Activated CD8-positive, alpha-beta memory T cell treated with anti-CD3 and anti-CD28 coated beads, Interleukin-2, amount 50 U/mL, for 24 hours (primary cell): ENCODE results near the gene CIROP.
"Not testable (repeated sequence)": the region's sequence is repeated elsewhere in the genome, so short reads cannot be mapped to it uniquely, and the experiment has no call there.

ENCODE experiments used
- DNase-seq: peaks from one replicate; pipeline ENCODE4 v3.0.0-alpha.2; 2020; ENCODE audit errors: extremely low read depth

CIROP gene

GRCh38 chr14:23114669-23115038 is 9.9 kb upstream of the CIROP start:
- DNase-seq, result no peak

GRCh38 chr14:23114120-23114458 is 9.3 kb upstream of the CIROP start:
- DNase-seq, result no peak

GRCh38 chr14:23113431-23114119 is 8.8 kb upstream of the CIROP start:
- DNase-seq, result no peak

GRCh38 chr14:23112359-23113178 is 7.8 kb upstream of the CIROP start:
- DNase-seq, result no peak

GRCh38 chr14:23110579-23111365 is 6.0 kb upstream of the CIROP start:
- no peak for DNase-seq

- DNase-seq, result no peak
Measured at GRCh38 chr14:23109769-23110168, 5.0 kb upstream of the CIROP start.

- not testable (repeated sequence) for DNase-seq
Measured at GRCh38 chr14:23108169-23108568, 3.4 kb upstream of the CIROP start.

- not testable (repeated sequence) for DNase-seq
Measured at GRCh38 chr14:23107620-23108019, 2.8 kb upstream of the CIROP start.

GRCh38 chr14:23106747-23107045 is 1.9 kb upstream of the CIROP start:
- DNase-seq, result no peak

GRCh38 chr14:23105348-23105824 is 597 bp upstream of the CIROP start:
- no peak for DNase-seq

GRCh38 chr14:23104070-23104590 is 659 bp downstream of the CIROP start:
- DNase-seq, result no peak

- no peak for DNase-seq
Measured at GRCh38 chr14:23103581-23103980, 1.2 kb downstream of the CIROP start.

- no peak for DNase-seq
Measured at GRCh38 chr14:23102801-23103200, 2.0 kb downstream of the CIROP start.

GRCh38 chr14:23101986-23102625 is 2.7 kb downstream of the CIROP start:
- DNase-seq, result no peak

GRCh38 chr14:23101213-23101970 is 3.4 kb downstream of the CIROP start:
- DNase-seq, result no peak

GRCh38 chr14:23099212-23099861 is 5.5 kb downstream of the CIROP start:
- DNase-seq, result no peak

- no peak for DNase-seq
Measured at GRCh38 chr14:23097786-23098185, 7.0 kb downstream of the CIROP start.

GRCh38 chr14:23095196-23096108 is 9.3 kb downstream of the CIROP start, which contains the start of gene C14orf119:
C14orf119 (plus strand) TSS chr14:23095505; CDS start chr14:23097659, 2,154 bp downstream.
- DNase-seq, result peak; percentile 99

- DNase-seq, result peak; percentile 60
Measured at GRCh38 chr14:23094666-23095195, 10.1 kb downstream of the CIROP start, which contains the start of gene ACIN1. ACIN1 (minus strand) TSS chr14:23095136; CDS start chr14:23095112, 24 bp downstream.
